OCI-LY3 (cell line): ENCODE results near the gene TSNAX.
"Not testable (repeated sequence)": the region's sequence is repeated elsewhere in the genome, so short reads cannot be mapped to it uniquely, and the experiment has no call there.

ENCODE experiments used
- H2AFZ ChIP-seq: fragments of 200-600, 300-600 bp; shearing (Covaris generic); 2 replicates; pipeline ENCODE4 v1.6.0; 2014; ENCODE audit warnings: antibody characterized with exemption, low read depth, low read length
- H3K27ac ChIP-seq: fragments of 200-600, 300-600 bp; sonication (generic); 2 replicates; pipeline ENCODE4 v1.5.1; 2014; ENCODE audit warnings: mild to moderate bottlenecking, low read length, moderate library complexity, mixed read lengths
- H3K27me3 ChIP-seq: fragments of 200-600, 300-600 bp; sonication (generic); 2 replicates; pipeline ENCODE4 v1.6.1; 2014; ENCODE audit warnings: low read depth, low read length, mixed read lengths
- H3K36me3 ChIP-seq: fragments of 200-600, 300-600 bp; sonication (generic); replicated peaks from 2 replicates; pipeline ENCODE3; 2014; ENCODE audit warnings: low read depth, low read length, mixed read lengths
- H3K4me1 ChIP-seq: fragments of 300-600, 200-600 bp; sonication (generic); 2 replicates; pipeline ENCODE4 v1.6.1; 2014; ENCODE audit warnings: low read length, mixed read lengths
- H3K4me2 ChIP-seq: fragments of 200-600, 300-600 bp; sonication (generic); 2 replicates; pipeline ENCODE4 v1.6.1; 2014; ENCODE audit warnings: low read length, mixed read lengths
- H3K4me3 ChIP-seq: fragments of 300-600, 200-600 bp; sonication (generic); 2 replicates; pipeline ENCODE4 v1.5.1; 2014; ENCODE audit warnings: antibody characterized with exemption, mild to moderate bottlenecking, low read length, moderate library complexity
- H3K79me2 ChIP-seq: fragments of 300-600, 200-600 bp; shearing (Covaris generic); 2 replicates; pipeline ENCODE4 v1.6.1; 2014; ENCODE audit warnings: mild to moderate bottlenecking, low read length, mixed read lengths
- H3K9ac ChIP-seq: fragments of 300-600, 200-600 bp; shearing (Covaris generic); 2 replicates; pipeline ENCODE4 v1.6.0; 2014; ENCODE audit warnings: mild to moderate bottlenecking, low read length, moderate library complexity
- H3K9me3 ChIP-seq: fragments of 200-600, 300-600 bp; shearing (Covaris generic); 2 replicates; pipeline ENCODE4 v1.6.1; 2014; ENCODE audit warnings: low read length, mixed read lengths; ENCODE audit not compliant: insufficient read depth
- H4K20me1 ChIP-seq: fragments of 200-600, 300-600 bp; sonication (generic); 2 replicates; pipeline ENCODE4 v1.6.1; 2016; ENCODE audit warnings: low read length, mixed read lengths; ENCODE audit not compliant: insufficient read depth
- CTCF ChIP-seq: fragments of 200-600, 300-600 bp; sonication (generic); IDR thresholded peaks from 2 replicates; pipeline ENCODE4 v1.5.1; 2014; ENCODE audit warnings: antibody characterized with exemption, low read length, low read depth
- EZH2phosphoT487 ChIP-seq: fragments of 200-600 bp; shearing (Covaris generic); IDR thresholded peaks from 2 replicates; pipeline ENCODE4 v1.6.1; 2018; ENCODE audit warnings: antibody characterized with exemption, mixed run types, low read depth

The TSNAX gene

GRCh38 chr1:231563247-231563646, 34.8 kb downstream of the TSNAX start:
- Histone ChIP-seq H3K4me1 (peaks cover 7% of the 10 kb centered on the region), H3K4me3 (no peak overlapping the region), H2AFZ (no peak overlapping the region), H3K9me3 (no peaks in the 10 kb centered on the region), H3K79me2 (no peaks in the 10 kb centered on the region), H3K9ac (no peak overlapping the region), H4K20me1 (peaks cover under 1% of the 10 kb centered on the region; the same call in 1 of the 2 replicates), H3K27ac (no peak overlapping the region), H3K27me3 (no peaks in the 10 kb centered on the region), H3K4me2 (no peak overlapping the region), H3K36me3 (peaks cover 29% of the 10 kb centered on the region)
- TF ChIP-seq EZH2phosphoT487 = no peak
- no peak for TF ChIP-seq CTCF

GRCh38 chr1:231564373-231564772, 35.9 kb downstream of the TSNAX start:
- TF ChIP-seq CTCF = no peak
- TF ChIP-seq EZH2phosphoT487 = no peak
- Histone ChIP-seq H3K27ac (no peak overlapping the region), H3K9me3 (no peaks in the 10 kb centered on the region), H3K4me3 (no peak overlapping the region), H3K27me3 (no peaks in the 10 kb centered on the region), H3K4me2 (no peak overlapping the region), H3K36me3 (peaks cover 29% of the 10 kb centered on the region), H3K4me1 (no peaks in the 10 kb centered on the region), H2AFZ (no peak overlapping the region), H3K79me2 (no peaks in the 10 kb centered on the region), H3K9ac (no peak overlapping the region), H4K20me1 (no peaks in the 10 kb centered on the region)

GRCh38 chr1:231566496-231566895, 38.0 kb downstream of the TSNAX start:
- H3K9me3 ChIP-seq = no peaks in the 10 kb centered on the region
- H3K27me3 ChIP-seq = no peaks in the 10 kb centered on the region
- no peak overlapping the region for H3K4me2 ChIP-seq
- no peak overlapping the region for H3K4me3 ChIP-seq
- TF ChIP-seq CTCF (no peak), EZH2phosphoT487 (no peak)
- no peak overlapping the region for H3K27ac ChIP-seq
- H4K20me1 ChIP-seq = no peaks in the 10 kb centered on the region
- H3K79me2 ChIP-seq = no peaks in the 10 kb centered on the region
- peaks cover 26% of the 10 kb centered on the region for H3K36me3 ChIP-seq
- H2AFZ ChIP-seq = no peak overlapping the region
- no peaks in the 10 kb centered on the region for H3K4me1 ChIP-seq
- no peak overlapping the region for H3K9ac ChIP-seq

GRCh38 chr1:231570262-231570661, 41.8 kb downstream of the TSNAX start:
- not testable (repeated sequence) for H2AFZ ChIP-seq, H3K27ac ChIP-seq, H3K9ac ChIP-seq, H3K4me2 ChIP-seq, H4K20me1 ChIP-seq, H3K9me3 ChIP-seq, H3K79me2 ChIP-seq, H3K4me3 ChIP-seq, H3K27me3 ChIP-seq, H3K4me1 ChIP-seq
- H3K36me3 ChIP-seq = peaks cover 11% of the 10 kb centered on the region

- H3K27ac ChIP-seq = no peak overlapping the region
- H3K36me3 ChIP-seq = peaks cover 7% of the 10 kb centered on the region
- no peak overlapping the region for H3K4me3 ChIP-seq
- no peak overlapping the region for H3K4me2 ChIP-seq
- no peaks in the 10 kb centered on the region for H4K20me1 ChIP-seq
- no peaks in the 10 kb centered on the region for H3K4me1 ChIP-seq
- no peaks in the 10 kb centered on the region for H3K9me3 ChIP-seq
- no peak overlapping the region for H2AFZ ChIP-seq
- no peaks in the 10 kb centered on the region for H3K79me2 ChIP-seq
- no peak overlapping the region for H3K9ac ChIP-seq
- TF ChIP-seq CTCF = no peak
- no peak for TF ChIP-seq EZH2phosphoT487
- no peaks in the 10 kb centered on the region for H3K27me3 ChIP-seq
Observed at GRCh38 chr1:231571904-231572303, 43.4 kb downstream of the TSNAX start.
